GM13977 (cell line): Measurements from ENCODE around the gene GFPT2.

Experiments used
- DNase-seq: peaks from one replicate; pipeline ENCODE4 v3.0.0; 2012; ENCODE audit warnings: low spot score
- in situ Hi-C: fragments of 300-500 bp; cut with MboI; formaldehyde crosslinking; loops from one replicate; pipeline ENCODE4 v1.12.0; 2022; ENCODE audit warnings: low sequenced_read_pairs, low pct_unique_long_range_greater_than_20kb, mixed read lengths, inconsistent platforms; ENCODE audit not compliant: unreplicated experiment
- TF ChIP-seq, protein P1 (sequence below): IDR thresholded peaks from 2 replicates; pipeline ENCODE4 v1.5.1; 2012; ENCODE audit warnings: mild to moderate bottlenecking, control low read depth; ENCODE audit not compliant: insufficient read depth; ENCODE audit errors: extremely low read depth, missing control alignments

Gene GFPT2

DNA sequence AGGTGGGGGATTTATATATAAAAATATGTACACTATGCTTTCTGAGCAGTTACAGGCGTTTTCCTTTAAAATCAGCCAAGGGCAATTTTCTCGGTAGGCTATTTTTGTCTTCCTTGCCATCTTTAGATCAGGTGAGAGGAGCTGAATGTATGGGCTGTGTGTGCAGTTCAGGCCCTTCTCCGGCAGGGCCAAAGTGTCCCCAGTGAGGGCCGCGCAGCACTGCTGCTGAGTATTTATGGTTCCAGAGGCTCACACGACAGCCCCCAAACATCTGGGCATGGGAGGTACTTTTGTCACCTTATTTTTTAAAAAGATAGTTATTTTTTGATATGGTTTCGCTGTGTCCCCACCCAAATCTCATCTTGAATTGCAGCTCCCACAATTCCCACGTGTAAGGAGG lies 11.5 kb downstream of the GFPT2 start:
- in situ Hi-C loops, result no loop called here
- TF ChIP-seq, protein P1, sequence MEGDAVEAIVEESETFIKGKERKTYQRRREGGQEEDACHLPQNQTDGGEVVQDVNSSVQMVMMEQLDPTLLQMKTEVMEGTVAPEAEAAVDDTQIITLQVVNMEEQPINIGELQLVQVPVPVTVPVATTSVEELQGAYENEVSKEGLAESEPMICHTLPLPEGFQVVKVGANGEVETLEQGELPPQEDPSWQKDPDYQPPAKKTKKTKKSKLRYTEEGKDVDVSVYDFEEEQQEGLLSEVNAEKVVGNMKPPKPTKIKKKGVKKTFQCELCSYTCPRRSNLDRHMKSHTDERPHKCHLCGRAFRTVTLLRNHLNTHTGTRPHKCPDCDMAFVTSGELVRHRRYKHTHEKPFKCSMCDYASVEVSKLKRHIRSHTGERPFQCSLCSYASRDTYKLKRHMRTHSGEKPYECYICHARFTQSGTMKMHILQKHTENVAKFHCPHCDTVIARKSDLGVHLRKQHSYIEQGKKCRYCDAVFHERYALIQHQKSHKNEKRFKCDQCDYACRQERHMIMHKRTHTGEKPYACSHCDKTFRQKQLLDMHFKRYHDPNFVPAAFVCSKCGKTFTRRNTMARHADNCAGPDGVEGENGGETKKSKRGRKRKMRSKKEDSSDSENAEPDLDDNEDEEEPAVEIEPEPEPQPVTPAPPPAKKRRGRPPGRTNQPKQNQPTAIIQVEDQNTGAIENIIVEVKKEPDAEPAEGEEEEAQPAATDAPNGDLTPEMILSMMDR, result no peak
- no peak for DNase-seq

DNA sequence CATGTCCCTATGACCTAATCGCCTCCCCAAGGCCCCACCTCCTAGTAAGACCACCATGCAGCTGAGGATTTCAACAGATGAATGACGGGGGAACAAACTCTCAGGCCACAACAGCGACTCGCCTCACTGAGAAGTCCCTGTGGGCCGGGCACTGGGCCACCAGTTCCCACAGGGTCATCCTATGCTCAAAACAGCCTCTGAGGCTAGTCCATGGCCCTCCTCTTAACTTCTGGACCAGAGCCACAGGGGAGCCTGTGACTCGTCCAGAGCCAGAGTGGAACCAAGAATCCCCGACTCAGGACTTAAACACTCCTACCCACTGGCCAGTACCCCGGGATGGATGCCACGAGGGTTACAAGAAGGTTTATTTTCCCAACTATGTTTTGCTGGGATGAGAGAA lies 12.3 kb downstream of the GFPT2 start:
- DNase-seq, result no peak
- in situ Hi-C loops, result no loop called here
- TF ChIP-seq, protein P1, result no peak

DNA sequence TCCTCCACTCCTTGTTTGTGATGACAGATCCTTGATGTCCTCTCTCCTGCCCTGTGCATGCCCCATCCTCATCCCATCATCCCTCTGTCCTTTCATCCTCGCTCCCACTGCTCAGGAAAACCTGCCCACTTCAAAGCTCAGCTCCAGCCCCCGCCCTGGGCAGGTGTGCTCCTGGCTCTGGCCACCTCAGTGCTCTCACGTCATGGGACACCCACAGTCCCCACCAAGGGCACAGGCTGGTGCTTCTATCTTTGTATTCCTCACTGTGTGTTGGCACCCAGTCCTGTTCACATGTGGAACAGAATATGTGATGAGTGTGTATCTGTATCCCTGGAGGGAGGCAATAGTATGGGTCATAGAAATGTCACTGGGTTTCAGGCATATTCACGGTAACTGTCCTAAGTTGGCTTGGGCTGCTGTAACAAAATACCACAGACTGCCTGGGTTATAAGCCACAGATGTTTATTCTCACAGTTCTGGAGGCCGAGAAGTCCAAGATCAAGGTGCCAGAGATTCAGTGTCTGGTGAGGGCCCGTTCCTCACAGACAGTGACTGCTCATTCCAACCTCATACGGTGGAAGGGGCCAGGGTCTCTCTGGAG lies 13.5 kb downstream of the GFPT2 start:
- TF ChIP-seq, protein P1, result no peak
- in situ Hi-C loops, result no loop called here

DNA sequence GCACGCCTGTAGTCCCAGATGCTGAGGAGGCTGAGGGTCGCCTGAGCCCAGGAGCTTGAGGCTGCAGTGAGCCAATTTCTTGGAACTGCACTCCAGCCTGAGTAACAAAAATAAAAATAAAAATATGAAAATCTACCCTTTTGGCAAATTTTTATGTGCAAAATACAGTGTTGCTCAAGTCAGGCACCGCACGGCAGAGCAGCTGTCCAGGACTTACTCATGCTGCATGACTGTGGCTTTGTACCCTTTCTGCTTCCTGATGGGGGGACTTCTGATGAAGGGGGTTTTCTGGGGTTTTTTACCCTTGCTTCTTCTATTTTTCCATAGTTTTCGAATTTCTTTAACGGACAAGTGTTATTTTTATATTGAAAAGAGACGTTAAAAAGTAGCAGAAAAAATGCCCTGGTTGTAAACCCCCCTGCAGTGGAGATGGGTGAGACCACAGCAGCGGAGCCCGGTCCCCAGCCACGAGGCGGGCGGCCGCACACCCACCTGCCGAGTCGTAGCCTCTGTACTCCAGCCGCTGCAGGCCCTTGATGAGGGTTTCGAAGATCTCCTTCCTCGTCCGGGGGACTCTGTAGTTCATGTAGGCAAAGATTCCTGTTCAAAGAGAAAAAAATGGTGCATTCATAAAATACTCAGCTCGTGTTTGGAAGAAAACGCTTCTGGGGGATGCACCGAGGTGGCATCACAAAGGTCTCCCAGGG lies 15.0 kb downstream of the GFPT2 start:
- TF ChIP-seq, protein P1, result no peak
- in situ Hi-C loops, result no loop called here

More for the DNA sequence above, 13.5 kb downstream of the GFPT2 start:
- no peak for DNase-seq

DNA sequence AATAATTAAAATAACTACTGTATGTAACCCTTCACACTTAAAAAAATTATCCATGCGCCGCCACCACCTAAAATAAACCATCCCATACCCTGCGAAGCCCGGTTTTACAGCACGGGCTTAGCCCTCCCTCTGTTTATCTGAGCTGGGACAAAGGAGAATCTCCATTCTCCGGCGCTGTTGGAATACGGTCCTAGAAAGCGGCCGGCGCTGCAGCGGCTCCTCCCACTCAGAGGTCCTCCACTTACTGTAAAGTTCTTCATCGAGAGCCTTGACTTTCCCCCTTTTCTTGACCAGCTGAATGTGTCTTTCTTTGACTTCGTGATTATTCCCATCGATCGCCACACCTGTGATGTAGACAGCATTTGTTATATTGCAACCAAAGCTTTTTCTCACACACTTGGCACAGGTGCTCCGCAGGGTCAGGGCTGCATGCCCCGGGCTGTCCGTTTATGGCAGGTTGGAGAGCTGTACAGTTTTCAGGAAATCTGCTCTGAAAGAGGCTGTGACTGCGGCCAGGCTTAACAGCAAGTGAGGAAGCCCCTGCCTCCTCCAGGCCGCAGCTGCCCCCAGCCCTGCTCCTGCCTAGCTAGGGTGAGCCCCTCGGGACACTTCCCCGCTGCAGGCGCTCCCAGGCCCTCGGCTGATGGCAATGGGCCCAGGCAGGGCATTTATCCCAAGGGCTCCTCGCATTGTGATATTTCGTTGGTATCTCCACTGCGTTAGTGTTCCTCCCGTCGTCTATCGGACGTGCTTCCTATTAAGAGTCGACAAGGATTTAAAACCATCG lies 16.7 kb downstream of the GFPT2 start:
- in situ Hi-C loops, result no loop called here
- TF ChIP-seq, protein P1, result no peak
- no peak for DNase-seq

More for the DNA sequence above, 15.0 kb downstream of the GFPT2 start:
- DNase-seq, result no peak

DNA sequence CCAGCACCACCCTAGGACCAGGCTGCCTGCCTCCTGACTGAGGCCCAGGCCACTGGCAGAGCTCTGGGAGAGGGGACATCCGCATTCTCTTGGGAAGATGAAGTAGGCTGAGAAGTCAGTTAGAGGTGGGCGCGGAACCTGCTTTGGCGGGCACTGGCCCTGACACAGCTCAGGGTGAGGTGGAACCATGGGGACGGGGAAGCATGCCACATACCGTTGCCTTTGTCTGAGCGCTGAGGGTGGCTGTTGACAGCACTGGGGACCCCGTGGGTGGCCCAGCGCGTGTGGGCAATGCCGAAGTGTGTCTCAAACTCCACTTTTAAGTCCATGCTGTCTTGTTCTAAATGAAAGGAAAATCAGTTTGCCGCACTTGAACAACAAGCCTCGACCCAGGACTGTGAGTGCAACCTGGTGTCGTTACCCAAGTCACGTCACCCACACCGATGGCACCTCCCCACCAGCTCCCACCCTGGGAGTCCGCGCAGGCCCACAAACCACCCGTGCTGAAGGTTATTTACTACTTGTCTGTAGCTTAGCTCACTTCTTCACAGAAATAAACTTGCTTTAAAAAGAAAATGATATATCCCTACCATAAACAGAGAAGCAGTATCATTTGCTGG lies 17.4 kb downstream of the GFPT2 start:
- TF ChIP-seq, protein P1, result no peak
- in situ Hi-C loops, result no loop called here
- DNase-seq, result no peak
